HG03175 (cell line): ENCODE measurements around the gene TMIGD1.

Experiments
- ATAC-seq: cut with Tn5 transposase; IDR thresholded peaks from one replicate; pipeline ENCODE4 v1.9.1; 2021; ENCODE audit warnings: mild to moderate bottlenecking, moderate library complexity; ENCODE audit not compliant: unreplicated experiment

TMIGD1 gene

GRCh38 chr17:30290696-30291542 lies 42.9 kb downstream of the TMIGD1 start:
- peak; percentile 43 for ATAC-seq

- no peak for ATAC-seq
Observed at GRCh38 chr17:30290077-30290476, 43.8 kb downstream of the TMIGD1 start.

GRCh38 chr17:30279156-30279555 lies 54.7 kb downstream of the TMIGD1 start:
- ATAC-seq: no peak

- no peak for ATAC-seq
Observed at GRCh38 chr17:30278032-30278431, 55.8 kb downstream of the TMIGD1 start.

GRCh38 chr17:30275911-30276310 lies 57.9 kb downstream of the TMIGD1 start:
- ATAC-seq: no peak

- no peak for ATAC-seq
Observed at GRCh38 chr17:30274887-30275286, 59.0 kb downstream of the TMIGD1 start.

- no peak for ATAC-seq
Observed at GRCh38 chr17:30273373-30273772, 60.5 kb downstream of the TMIGD1 start.

- ATAC-seq: no peak
Observed at GRCh38 chr17:30271102-30271501, 62.8 kb downstream of the TMIGD1 start.

- ATAC-seq: no peak
Observed at GRCh38 chr17:30267625-30268024, 66.2 kb downstream of the TMIGD1 start.
